GM21528 (cell line): ENCODE measurements around the gene SHISA9.

Source experiments
- ATAC-seq: cut with Tn5 transposase; IDR thresholded peaks from one replicate; pipeline ENCODE4 v1.9.1; 2021; ENCODE audit warnings: mild to moderate bottlenecking, moderate library complexity; ENCODE audit not compliant: unreplicated experiment, low FRiP score

SHISA9 gene

GRCh38 chr16:13106464-13106863 is 205.1 kb downstream of the SHISA9 start:
- ATAC-seq = no peak

GRCh38 chr16:13108126-13108525 is 206.7 kb downstream of the SHISA9 start:
- no peak for ATAC-seq

GRCh38 chr16:13109171-13109570 is 207.8 kb downstream of the SHISA9 start:
- ATAC-seq = no peak

- ATAC-seq = no peak
Observed at GRCh38 chr16:13110124-13110796, 208.9 kb downstream of the SHISA9 start.

GRCh38 chr16:13111747-13112146 is 210.3 kb downstream of the SHISA9 start:
- ATAC-seq = no peak

GRCh38 chr16:13113741-13114140 is 212.3 kb downstream of the SHISA9 start:
- no peak for ATAC-seq

- no peak for ATAC-seq
Observed at GRCh38 chr16:13118091-13118490, 216.7 kb downstream of the SHISA9 start.

GRCh38 chr16:13120091-13120490 is 218.7 kb downstream of the SHISA9 start:
- ATAC-seq = no peak

GRCh38 chr16:13120557-13120956 is 219.2 kb downstream of the SHISA9 start:
- ATAC-seq = no peak

GRCh38 chr16:13123991-13124390 is 222.6 kb downstream of the SHISA9 start:
- no peak for ATAC-seq

- no peak for ATAC-seq
Observed at GRCh38 chr16:13127144-13127543, 225.7 kb downstream of the SHISA9 start.

GRCh38 chr16:13130586-13130985 is 229.2 kb downstream of the SHISA9 start:
- ATAC-seq = no peak

- no peak for ATAC-seq
Observed at GRCh38 chr16:13134836-13135235, 233.4 kb downstream of the SHISA9 start.

GRCh38 chr16:13136901-13137300 is 235.5 kb downstream of the SHISA9 start:
- no peak for ATAC-seq

- ATAC-seq = no peak
Observed at GRCh38 chr16:13138528-13138927, 237.1 kb downstream of the SHISA9 start.

GRCh38 chr16:13139661-13140241 is 238.4 kb downstream of the SHISA9 start:
- no peak for ATAC-seq

GRCh38 chr16:13143551-13143950 is 242.2 kb downstream of the SHISA9 start:
- no peak for ATAC-seq

- ATAC-seq = no peak
Observed at GRCh38 chr16:13146829-13147228, 245.4 kb downstream of the SHISA9 start.

- no peak for ATAC-seq
Observed at GRCh38 chr16:13148294-13148693, 246.9 kb downstream of the SHISA9 start.

GRCh38 chr16:13148836-13149235 is 247.4 kb downstream of the SHISA9 start:
- ATAC-seq = no peak

- ATAC-seq = no peak
Observed at GRCh38 chr16:13150181-13150885, 248.9 kb downstream of the SHISA9 start.

- no peak for ATAC-seq
Observed at GRCh38 chr16:13153696-13154095, 252.3 kb downstream of the SHISA9 start.
